Measurements from ENCODE around the gene DRD3.

The DRD3 gene

DNA sequence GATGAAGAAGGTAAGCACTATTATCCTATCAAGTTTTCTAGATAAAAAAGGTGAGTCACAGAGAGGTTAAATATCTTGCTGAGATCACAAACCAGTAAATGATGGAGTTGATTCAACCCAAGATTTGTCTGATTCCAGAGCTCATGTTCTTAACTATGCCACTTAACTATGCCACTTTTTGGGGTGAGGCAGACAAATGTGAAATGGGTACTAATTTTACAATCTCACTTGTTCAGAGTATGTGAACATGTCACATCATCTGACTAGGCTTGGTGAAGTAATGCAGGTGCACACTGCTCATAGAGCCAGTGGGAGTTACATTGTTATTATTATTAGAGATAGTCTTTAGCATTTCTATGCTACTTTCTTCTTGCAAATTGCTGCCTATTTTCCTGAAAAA, 2.0 kb downstream of the DRD3 start:
- DNase-seq: no peak

DNA sequence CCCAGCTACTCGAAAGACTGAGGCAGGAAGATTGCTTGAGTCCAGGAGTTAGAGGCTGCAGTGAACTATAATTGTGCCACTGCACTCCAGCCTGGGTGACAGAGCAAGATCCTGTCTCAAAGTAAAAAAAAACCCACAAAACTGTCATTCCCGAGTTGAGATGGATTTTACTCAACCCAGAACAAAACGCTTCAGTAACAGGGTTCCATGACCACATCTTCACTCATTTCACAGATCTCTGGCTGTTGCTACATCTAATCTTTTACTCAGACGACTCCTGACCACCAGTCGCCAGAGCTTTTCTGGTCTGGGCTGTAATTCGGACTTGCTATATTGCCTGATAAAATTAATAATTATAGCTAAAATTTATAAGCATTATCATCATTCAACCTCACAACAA, 2.4 kb downstream of the DRD3 start:
- no peak for DNase-seq

DNA sequence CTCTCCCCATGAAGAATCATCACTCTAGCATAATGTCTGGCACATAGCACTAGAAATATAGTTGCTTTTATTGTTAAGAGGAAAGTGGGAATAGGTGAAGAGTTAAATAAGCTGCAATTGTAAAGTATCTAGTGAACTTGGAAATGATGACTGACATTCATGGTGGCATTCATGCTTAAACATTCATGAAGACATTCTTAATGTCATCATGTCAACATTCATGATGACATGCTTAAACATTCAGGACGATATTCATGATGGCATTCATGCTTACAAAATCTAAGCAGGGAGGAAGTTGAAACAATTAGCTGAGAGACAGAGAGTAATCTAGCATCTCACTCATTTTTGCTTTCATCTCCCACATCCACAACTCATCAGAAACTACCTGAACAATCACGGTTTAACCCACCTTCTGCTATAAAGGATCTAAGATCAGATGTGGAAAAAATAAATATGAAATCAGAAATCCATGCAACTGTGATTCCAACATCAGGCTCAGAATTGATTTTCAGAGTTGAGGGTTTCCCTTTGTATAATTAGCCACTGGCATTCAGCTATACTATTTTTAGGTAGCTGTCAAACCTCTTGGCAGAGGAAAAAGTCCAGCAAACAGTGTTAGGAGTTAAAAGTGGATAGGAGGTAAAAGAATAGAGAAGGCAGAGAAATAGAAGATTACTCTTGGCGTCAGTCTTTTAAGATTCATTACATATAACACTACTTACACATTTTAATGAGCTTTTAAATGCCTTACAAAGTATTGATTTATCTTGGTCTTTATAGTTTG, 3.5 kb downstream of the DRD3 start:
- no peak for DNase-seq

DNA sequence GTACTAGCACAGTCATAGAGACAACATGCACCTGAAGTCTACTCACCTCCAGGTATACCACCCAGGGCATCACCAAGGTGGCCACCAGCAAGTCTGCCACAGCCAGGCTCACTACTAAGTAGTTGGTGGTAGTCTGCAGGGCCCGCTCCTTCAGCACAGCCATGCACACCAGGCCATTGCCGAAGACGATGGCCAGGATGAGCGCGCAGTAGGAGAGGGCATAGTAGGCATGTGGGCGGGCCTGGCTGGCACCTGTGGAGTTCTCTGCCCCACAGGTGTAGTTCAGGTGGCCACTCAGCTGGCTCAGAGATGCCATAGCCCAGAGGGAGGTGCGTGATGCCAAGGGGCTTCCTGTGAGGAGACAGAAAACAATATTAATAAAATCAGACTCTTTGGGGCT, 7.2 kb downstream of the DRD3 start:
- no peak for DNase-seq

DNA sequence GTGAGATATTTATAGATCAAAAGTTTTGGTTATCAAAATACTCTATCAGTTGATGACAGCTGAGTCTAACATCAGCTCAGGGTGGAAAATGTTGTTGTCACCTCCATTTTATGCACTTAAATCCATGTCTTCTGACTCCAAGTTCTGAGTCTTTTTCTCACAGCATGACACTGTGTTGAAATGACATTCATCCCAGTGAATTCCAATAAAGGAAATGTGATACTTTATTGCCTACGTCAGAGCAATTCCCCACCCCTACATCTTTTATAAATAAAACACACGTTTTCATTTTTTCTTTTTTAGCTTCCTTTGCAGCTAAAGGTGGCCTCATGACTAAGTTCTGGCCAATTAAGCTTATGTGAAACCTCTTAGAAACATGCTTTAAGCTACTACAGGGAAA, 10.7 kb downstream of the DRD3 start:
- DNase-seq: no peak

DNA sequence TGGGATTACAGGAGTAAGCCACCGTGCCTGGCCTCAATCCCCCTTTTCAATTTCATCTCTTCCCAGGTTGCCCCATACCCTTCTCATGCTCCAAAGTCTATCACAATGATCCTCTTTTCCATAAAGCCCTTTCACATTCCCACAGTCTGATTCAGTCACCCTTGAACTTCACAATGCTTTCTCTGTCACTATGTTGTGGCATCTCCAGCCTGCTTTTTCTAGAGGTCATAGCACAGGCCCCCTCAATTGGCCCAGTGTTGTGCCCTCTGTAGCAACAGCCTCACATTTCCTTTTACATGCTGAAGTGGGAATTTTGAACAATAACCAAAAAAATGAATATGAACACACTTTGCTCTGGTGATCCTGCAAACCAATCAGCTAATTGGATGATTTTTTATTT, 21.5 kb downstream of the DRD3 start:
- no peak for DNase-seq

DNA sequence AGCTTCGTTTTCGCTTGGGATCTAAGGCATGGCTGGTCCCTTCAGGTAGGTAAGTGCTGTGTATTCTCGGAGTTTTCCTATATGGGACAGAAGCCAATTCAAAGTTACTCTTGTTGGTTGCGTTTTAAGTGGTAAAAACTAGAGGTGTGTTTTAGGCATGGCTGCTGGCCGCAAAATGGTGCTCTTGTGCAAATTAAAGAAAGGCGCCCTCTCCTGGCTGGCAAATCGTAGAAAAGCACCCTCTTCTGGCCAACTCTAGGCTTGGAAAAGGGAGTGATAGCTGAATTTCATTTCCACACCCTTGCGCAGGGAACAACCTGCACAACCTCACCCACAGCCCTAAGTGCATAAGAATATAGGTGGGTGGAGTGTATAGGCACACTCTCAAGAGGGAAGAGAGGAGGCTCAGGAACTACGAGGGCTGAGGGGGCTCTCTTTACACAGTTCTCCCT, 23.5 kb downstream of the DRD3 start:
- DNase-seq: no peak

DNA sequence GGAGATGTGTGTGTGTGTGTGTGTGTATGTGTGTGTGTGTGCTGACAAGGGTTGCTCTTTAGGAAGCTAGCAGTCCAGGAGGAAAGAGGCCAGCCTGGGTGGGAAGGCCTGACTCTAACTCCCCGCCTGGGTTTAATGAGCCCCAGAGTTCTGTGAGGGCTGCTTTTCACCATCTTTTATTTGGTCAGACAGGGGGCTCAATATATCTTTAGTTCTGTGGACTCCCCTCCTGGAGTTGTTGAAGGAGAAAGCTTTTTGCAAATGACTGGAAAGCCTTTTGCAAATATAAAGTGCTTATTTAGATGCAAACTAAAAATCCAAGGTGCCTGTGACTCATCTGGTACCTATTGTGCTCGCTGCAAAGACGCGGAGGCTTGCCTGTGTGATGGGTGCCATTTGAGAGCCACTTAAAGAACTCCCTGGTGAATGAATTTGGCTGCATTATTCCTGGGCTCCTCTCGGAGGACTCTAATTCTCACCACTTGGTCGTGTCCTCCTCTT, 24.5 kb downstream of the DRD3 start:
- DNase-seq: no peak

DNA sequence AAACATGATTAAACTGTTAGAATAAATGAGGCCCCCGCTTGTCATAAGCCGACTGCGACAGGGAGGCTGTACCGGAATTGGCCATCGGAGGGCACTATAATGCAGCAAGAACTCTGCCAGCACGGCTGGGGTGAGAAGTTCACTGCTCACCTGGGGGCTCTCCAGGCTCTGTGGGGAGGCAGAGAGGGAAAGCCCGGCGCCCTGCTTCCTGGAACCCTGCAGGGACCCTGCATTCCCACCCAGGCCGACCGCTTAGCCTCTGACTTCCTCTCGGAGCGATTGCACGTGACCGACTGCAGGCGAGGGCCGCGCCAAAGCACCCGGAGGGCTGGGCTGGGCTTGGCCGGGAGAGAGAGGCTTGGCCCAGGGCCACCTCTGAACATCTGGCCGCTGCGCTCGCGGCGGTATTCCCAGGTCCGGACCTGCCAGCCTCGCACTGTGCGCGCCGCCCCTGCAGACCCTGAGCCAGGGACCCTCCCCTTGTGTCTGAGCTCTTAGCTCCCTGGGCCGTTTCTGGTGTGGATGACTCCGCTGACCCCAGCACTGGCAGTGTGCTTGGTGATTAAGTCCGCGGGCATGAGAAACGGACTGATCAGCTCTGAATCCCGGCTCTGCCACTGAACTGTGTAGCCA, 26.2 kb downstream of the DRD3 start:
- DNase-seq: peak; percentile 74

DNA sequence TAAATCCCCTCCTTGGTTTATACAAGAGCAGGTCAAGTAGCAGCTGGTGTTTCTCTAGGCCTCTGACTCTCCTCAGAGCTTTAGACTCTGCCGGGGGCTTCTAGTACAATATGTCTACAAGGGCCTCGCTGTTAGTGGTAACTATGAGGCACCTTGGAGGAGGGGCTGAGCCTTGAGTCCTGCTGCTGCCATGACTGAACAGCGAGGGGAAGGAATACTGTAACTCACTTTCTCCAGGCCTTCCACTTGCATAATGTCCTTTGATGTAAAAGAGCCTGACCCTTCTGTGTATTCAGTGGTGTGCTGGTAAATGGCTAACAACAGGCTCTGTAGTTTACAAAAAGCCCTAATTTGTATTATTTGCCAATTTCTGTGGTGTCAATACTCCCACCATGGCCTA, 27.8 kb downstream of the DRD3 start:
- DNase-seq: no peak

DNA sequence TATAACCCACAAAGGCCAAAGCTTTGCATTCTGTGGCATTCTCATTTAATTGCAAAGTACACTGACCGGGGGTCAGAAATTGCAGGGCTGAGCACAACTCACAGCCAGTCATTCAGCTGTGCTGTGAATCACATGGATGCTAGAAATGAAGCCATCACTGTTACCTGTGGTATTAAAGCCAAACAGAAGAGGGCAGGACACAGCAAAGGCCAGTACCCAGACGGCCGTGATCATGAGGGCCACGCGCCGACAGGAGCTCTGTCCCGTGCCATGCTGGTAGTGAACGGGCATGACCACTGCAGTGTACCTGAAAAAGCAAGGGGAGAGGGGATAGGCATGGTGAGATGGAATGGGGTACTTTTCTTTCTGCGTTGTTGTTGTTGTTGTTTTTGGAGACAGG, 31.6 kb downstream of the DRD3 start:
- no peak for DNase-seq

DNA sequence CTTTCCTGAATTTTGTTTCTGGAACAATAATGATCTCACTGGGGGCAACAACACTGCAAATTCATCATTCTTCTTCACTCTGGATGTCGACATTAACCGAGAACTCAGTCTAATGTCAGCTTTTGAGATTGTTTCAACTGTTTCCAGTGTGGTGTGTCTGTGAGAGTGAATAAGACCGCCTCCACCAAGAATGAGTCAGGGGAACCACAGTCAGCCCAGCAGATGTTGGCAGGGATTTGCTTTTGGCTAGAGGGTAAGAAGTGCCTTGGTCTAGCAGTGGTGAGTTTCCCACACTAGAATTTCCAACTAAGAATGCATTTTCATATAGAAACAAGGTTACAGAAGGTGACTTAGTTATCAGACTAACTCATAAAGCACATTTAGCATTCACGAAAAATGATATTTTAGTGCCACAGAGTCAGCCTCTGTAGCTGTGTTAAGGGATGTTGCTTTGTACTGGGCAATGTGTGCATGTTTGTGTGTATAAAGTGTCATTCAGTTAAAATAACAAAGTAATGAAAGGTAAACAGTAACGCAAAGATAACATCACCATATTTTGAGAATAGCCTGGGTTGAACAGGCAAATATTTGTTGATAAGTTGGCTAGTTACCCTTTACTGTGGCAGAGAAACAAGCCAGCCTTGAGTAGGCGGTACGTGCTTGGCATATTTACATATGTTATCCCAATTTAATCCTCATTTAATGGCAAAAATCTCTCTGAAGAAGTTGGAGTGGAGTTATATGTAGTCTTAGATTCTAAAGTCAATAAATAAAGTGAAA, 33.8 kb downstream of the DRD3 start:
- no peak for DNase-seq

DNA sequence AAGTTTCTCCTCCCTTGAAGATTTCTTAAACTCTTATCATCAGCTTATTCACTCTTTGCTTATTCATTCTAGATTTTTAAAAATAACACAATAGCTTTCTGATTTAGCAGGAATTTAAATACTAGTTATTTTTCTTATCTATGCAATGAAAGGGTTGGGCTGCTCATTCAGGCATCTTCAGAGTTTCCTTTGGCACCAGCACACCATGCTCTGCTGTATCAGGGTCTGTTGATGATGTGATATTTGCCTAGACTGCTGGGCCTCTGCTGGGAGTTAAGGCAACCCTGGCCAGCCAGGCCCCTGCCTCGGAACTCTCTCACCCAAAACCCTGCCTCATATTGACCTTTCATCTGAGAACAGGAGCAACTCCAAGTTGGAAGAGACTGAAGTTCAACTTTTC, 35.0 kb downstream of the DRD3 start:
- no peak for DNase-seq

DNA sequence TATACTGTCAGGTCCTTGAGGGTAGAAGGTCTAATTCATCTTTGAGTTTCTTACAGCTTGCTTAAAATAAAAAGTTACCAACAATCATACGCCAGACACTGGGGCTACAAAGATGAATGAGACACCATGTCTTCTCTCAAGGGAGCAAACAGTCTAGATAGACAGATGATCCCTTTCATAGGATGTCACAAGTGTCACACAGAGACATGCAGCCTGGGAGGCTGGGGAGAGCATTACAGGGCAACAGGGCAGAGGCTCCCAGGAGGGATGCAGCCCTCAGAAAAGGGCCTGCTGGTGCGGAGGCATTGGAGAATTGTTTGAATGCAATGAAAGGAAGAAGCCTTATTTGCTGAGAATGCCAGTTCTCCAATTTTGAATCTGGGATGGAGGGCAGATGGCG, 39.0 kb downstream of the DRD3 start:
- no peak for DNase-seq

DNA sequence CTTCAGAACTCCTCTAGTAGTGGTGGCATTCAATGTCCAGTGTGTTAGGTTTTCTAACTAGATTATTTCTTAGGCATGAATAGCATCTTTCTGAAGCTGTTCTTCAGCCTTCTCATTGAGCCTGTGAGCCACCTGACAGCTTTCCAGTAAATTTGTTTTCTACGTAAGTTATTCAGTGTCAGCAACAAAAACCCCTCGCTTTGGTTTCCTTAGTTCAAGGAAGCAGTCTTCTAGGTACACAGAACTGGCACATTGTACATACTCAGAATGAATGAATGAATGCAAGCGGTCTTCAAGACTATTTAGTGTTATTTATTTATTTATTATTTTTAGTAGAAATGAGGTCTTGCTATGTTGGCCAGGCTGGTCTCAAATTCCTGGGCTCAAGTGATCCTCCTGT, 44.9 kb downstream of the DRD3 start:
- no peak for DNase-seq

DNA sequence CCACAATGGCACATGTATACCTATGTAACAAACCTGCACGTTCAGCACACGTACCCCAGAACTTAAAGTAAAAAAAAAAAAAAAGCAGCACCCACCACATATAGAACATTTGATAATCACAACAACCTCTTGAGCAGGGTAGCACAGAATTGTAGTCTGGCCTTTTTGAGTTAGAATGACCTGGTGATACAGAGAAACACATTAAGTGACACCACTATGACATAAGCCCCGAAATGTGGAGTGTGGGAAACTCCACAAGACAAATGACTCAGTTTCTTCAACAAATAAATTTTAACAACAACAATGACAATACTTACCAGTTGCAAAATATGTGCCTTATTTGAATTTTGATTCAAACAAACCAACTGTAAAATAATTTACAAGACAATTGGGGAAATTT, 46.4 kb downstream of the DRD3 start:
- DNase-seq: no peak

DNA sequence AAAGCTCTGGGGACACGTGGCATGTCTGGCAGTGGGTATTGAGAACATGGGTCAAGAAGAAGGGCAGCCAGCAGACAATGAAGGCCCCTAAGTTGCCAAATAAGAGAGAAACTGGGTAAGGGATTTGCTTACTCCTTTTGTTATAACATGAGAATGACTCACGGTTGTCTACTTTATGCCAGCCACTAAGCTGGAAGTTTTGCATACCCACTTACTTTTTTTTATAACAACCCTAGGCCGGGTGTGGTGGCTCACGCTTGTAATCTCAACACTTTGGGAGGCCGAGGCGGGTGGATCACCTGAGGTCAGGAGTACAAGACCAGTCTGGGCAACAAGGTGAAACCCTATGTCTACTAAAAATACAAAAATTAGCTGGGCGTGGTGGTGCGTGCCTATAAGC, 50.0 kb downstream of the DRD3 start:
- DNase-seq: no peak

DNA sequence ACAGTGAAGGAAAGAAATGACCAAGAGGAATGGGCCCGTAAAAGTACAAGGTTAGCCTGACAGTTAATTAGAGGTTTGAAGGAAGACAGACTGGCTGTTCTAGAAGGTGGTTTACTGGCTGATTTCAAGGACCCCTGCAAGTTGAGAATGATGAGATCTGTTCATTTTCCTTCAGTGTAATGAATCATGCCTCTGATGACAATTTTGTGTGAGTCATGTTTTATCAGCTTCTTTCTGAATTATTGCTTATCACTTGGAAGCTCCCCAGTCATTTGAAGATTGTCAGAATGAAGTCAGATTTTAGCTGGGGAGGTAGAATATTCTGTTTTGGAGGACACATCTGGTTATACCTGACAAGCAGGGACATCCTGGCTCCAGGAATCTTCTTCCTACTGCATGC, 50.6 kb downstream of the DRD3 start:
- no peak for DNase-seq

DNA sequence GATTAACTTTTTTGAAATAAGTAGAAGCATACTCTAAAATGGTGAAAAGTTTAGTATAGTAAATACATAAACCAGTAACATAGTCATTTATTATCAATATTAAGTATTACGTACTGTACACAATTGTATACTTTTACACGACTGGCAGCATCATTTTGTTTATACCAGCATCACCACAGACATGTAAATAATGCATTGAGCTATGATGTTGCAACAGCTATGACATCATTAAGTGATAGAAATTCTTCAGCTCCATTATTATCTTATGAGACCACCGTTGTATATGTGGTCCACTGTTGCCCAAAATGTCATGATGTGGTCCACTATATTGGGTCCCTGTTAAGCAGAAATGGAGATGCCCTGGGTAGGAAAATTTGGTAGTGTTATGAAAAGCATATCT, 51.3 kb downstream of the DRD3 start:
- no peak for DNase-seq

DNA sequence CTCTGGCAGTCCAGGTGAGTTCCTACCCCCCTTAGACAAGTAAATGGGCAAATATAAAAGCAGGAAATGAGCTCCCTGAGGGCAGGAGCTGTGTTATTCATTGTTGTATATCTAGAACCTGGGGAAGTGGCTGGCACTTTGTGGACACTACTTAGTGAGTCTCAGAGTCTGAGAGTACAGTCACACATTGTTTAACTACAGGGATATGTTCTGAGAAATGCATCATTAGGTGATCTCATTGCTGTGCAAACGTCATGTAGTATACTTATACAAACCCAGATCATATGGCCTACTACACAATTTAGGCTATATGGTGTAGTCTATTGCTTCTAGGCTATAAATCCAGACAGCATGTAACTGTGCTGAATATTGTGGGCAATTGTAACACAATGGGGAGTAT, 52.4 kb downstream of the DRD3 start:
- no peak for DNase-seq

DNA sequence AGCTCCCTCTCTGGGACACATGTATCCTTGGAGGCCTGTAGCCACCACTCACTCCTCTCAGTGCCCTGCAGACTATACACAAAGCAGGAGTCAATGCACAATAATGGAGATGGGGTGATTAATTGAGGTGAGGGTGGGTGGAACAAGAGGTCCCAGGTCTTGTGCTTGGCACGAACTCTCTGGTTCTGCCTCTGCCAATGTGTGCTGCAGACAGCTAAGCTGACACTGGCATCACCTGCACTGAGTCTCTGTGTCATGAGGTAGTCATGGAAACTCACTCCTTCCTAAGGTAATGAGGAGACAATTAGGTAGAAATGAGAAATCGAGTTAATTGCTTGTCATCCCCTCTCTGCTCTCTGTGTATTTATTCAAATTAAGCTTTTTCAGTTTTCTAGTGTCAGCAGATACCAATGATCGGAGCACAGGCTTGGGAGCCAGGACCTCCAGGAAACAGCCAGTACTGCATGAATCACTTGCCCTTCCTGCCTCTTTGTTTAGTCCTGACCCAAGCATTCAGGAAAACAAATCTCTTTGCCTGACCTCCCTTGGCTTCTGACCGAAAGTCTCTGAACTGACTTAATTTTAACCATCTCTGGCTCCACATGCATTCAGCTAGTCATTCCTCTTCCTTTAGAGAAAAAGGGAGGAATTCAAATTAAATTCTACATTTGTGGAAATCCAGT, 56.7 kb downstream of the DRD3 start:
- no peak for DNase-seq

DNA sequence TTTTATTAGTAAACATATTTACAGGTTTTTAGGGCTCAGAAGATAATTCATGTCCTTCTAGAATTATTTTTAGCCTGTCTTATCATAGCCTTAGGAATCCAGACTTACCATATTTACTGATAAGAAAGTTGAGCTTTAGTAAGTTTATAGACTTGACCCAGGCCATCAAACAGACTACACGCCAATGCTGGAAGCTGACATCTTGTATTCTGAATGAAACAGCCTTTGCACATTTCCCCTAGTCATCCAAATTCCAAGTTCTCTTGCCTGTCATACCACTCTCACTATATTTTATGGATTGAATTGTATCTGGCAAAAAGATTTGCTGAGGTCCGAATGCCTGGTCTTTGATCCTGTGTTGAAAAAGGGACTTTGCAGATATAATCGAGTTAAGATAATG, 58.6 kb downstream of the DRD3 start:
- DNase-seq: no peak

DNA sequence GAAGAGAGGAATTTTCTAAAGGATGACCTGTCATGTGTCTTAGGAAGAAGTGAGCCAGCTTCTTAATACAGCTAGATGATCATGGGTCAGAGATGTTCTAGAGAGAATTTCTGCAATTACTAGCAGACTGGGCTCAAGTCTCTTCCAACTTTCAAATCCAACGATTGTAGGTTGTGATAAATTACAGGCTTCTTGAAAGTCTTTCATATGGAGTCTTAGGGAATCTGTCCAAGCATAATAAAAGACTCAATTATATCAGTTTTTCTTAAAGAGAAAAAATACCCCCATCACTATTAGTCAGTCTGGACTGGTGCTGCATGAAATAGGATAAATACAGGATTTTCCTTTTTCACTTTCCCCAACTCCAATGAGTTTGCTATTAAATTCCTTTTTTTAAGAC, 59.1 kb downstream of the DRD3 start:
- no peak for DNase-seq

All from NCI-H2029 (cell line).